ENCODE results near the gene NDFIP2.

The NDFIP2 gene

GRCh38 chr13:79582896-79583295 lies 101.9 kb downstream of the NDFIP2 start:
- Histone ChIP-seq H3K27me3 (ENCODE audit: control insufficient read depth in 3 of 3, insufficient read depth in 3 of 3, low read depth in 1 of 3, low read length in 3 of 3) (no peaks in the 10 kb centered on the region), H3K9me3 (replicated peaks in 1 of 2; ENCODE audit: control insufficient read depth in 2 of 2, insufficient read depth in 1 of 2, low read depth in 1 of 2, low read length in 2 of 2) (peaks cover 1 to 10% of the 10 kb centered on the region in 2 donors), H3K4ac (ENCODE audit: low read length) (no peak overlapping the region), H3K4me3 (ENCODE audit: low read length in 2 of 2) (no peak overlapping the region), H3K36me3 (replicated peaks in 1 of 2; ENCODE audit: control insufficient read depth in 2 of 2, insufficient read depth in 2 of 2, low read length in 2 of 2) (no peaks in the 10 kb centered on the region), H4K8ac (ENCODE audit: low read depth, low read length) (no peak overlapping the region), H3K79me1 (ENCODE audit: low read depth, low read length) (no peaks in the 10 kb centered on the region), H3K14ac (ENCODE audit: low read length) (no peak overlapping the region), H2AK5ac (ENCODE audit: low read depth, low read length) (no peak overlapping the region), H3K23ac (ENCODE audit: low read depth, low read length, poor library complexity) (no peak overlapping the region), H2AFZ (ENCODE audit: low read length) (no peak overlapping the region), H2BK120ac (ENCODE audit: low read depth, low read length) (no peak overlapping the region), H3K18ac (ENCODE audit: low read length) (no peak overlapping the region), H3K4me1 (ENCODE audit: control insufficient read depth in 2 of 2, insufficient read depth in 1 of 2, low read depth in 1 of 2, low read length in 2 of 2) (peaks cover 0 to 2% of the 10 kb centered on the region in 2 donors), H2BK15ac (ENCODE audit: low read length) (no peak overlapping the region), H3K9ac (ENCODE audit: low read depth, low read length, poor library complexity) (no peak overlapping the region), H2BK12ac (ENCODE audit: low read length) (no peak overlapping the region), H3K4me2 (ENCODE audit: insufficient read depth, low read length, poor library complexity, severe bottlenecking) (no peak overlapping the region), H3K27ac (replicated peaks; ENCODE audit: low read length) (no peak overlapping the region), H4K91ac (ENCODE audit: low read depth, low read length, poor library complexity) (no peak overlapping the region), H2BK5ac (ENCODE audit: low read length) (no peak overlapping the region)
- no CpG with 5 or more reads among the region's 1 CpG for WGBS, 2 donors (ENCODE audit: extremely low coverage in 2 of 2, insufficient read length in 2 of 2, insufficient replicate concordance in 1 of 2)
- DNase-seq (ENCODE audit: low spot score) = no peak

GRCh38 chr13:79585033-79585432 lies 104.1 kb downstream of the NDFIP2 start:
- Histone ChIP-seq H2BK15ac (ENCODE audit: low read length) (no peak overlapping the region), H4K91ac (ENCODE audit: low read depth, low read length, poor library complexity) (no peak overlapping the region), H3K14ac (ENCODE audit: low read length) (no peak overlapping the region), H3K23ac (ENCODE audit: low read depth, low read length, poor library complexity) (no peak overlapping the region), H2BK5ac (ENCODE audit: low read length) (no peak overlapping the region), H3K18ac (ENCODE audit: low read length) (no peak overlapping the region), H3K4me3 (ENCODE audit: low read length in 2 of 2) (no peak overlapping the region), H2BK12ac (ENCODE audit: low read length) (no peak overlapping the region), H3K27ac (replicated peaks; ENCODE audit: low read length) (no peak overlapping the region), H3K36me3 (replicated peaks in 1 of 2; ENCODE audit: control insufficient read depth in 2 of 2, insufficient read depth in 2 of 2, low read length in 2 of 2) (no peaks in the 10 kb centered on the region), H4K8ac (ENCODE audit: low read depth, low read length) (no peak overlapping the region), H3K79me1 (ENCODE audit: low read depth, low read length) (no peaks in the 10 kb centered on the region), H2BK120ac (ENCODE audit: low read depth, low read length) (no peak overlapping the region), H3K9me3 (replicated peaks in 1 of 2; ENCODE audit: control insufficient read depth in 2 of 2, insufficient read depth in 1 of 2, low read depth in 1 of 2, low read length in 2 of 2) (peaks cover 1 to 10% of the 10 kb centered on the region in 2 donors), H2AK5ac (ENCODE audit: low read depth, low read length) (no peak overlapping the region), H3K27me3 (ENCODE audit: control insufficient read depth in 3 of 3, insufficient read depth in 3 of 3, low read depth in 1 of 3, low read length in 3 of 3) (no peaks in the 10 kb centered on the region), H3K9ac (ENCODE audit: low read depth, low read length, poor library complexity) (no peak overlapping the region), H3K4me1 (ENCODE audit: control insufficient read depth in 2 of 2, insufficient read depth in 1 of 2, low read depth in 1 of 2, low read length in 2 of 2) (peaks cover 0 to 2% of the 10 kb centered on the region in 2 donors), H3K4ac (ENCODE audit: low read length) (no peak overlapping the region), H2AFZ (ENCODE audit: low read length) (no peak overlapping the region), H3K4me2 (ENCODE audit: insufficient read depth, low read length, poor library complexity, severe bottlenecking) (no peak overlapping the region)
- no CpG with 5 or more reads among the region's 1 CpG for WGBS, 2 donors (ENCODE audit: extremely low coverage in 2 of 2, insufficient read length in 2 of 2, insufficient replicate concordance in 1 of 2)
- no peak for DNase-seq (ENCODE audit: low spot score)

- Histone ChIP-seq H3K9ac (ENCODE audit: low read depth, low read length, poor library complexity) (no peak overlapping the region), H3K23ac (ENCODE audit: low read depth, low read length, poor library complexity) (no peak overlapping the region), H3K4me2 (ENCODE audit: insufficient read depth, low read length, poor library complexity, severe bottlenecking) (no peak overlapping the region), H4K91ac (ENCODE audit: low read depth, low read length, poor library complexity) (no peak overlapping the region), H3K14ac (ENCODE audit: low read length) (no peak overlapping the region), H2BK5ac (ENCODE audit: low read length) (no peak overlapping the region), H3K27me3 (ENCODE audit: control insufficient read depth in 3 of 3, insufficient read depth in 3 of 3, low read depth in 1 of 3, low read length in 3 of 3) (no peaks in the 10 kb centered on the region), H3K79me1 (ENCODE audit: low read depth, low read length) (no peaks in the 10 kb centered on the region), H2BK12ac (ENCODE audit: low read length) (no peak overlapping the region), H3K4me3 (ENCODE audit: low read length in 2 of 2) (no peak overlapping the region), H3K4me1 (ENCODE audit: control insufficient read depth in 2 of 2, insufficient read depth in 1 of 2, low read depth in 1 of 2, low read length in 2 of 2) (no peaks in the 10 kb centered on the region), H2AFZ (ENCODE audit: low read length) (no peak overlapping the region), H3K36me3 (replicated peaks in 1 of 2; ENCODE audit: control insufficient read depth in 2 of 2, insufficient read depth in 2 of 2, low read length in 2 of 2) (no peaks in the 10 kb centered on the region), H3K27ac (replicated peaks; ENCODE audit: low read length) (no peak overlapping the region), H3K4ac (ENCODE audit: low read length) (no peak overlapping the region), H2BK120ac (ENCODE audit: low read depth, low read length) (no peak overlapping the region), H3K18ac (ENCODE audit: low read length) (no peak overlapping the region), H4K8ac (ENCODE audit: low read depth, low read length) (no peak overlapping the region), H3K9me3 (replicated peaks in 1 of 2; ENCODE audit: control insufficient read depth in 2 of 2, insufficient read depth in 1 of 2, low read depth in 1 of 2, low read length in 2 of 2) (peaks cover 1 to 3% of the 10 kb centered on the region in 2 donors), H2AK5ac (ENCODE audit: low read depth, low read length) (no peak overlapping the region), H2BK15ac (ENCODE audit: low read length) (no peak overlapping the region)
- DNase-seq (ENCODE audit: low spot score) = no peak
- no CpG with 5 or more reads among the region's 7 CpGs for WGBS, 2 donors (ENCODE audit: extremely low coverage in 2 of 2, insufficient read length in 2 of 2, insufficient replicate concordance in 1 of 2)
Observed at GRCh38 chr13:79589603-79590393, 108.8 kb downstream of the NDFIP2 start.

- no peak overlapping the region for H3K14ac ChIP-seq (ENCODE audit: low read length)
- no peak overlapping the region for H4K8ac ChIP-seq (ENCODE audit: low read depth, low read length)
- no peak overlapping the region for H3K23ac ChIP-seq (ENCODE audit: low read depth, low read length, poor library complexity)
- no peak overlapping the region for H2BK15ac ChIP-seq (ENCODE audit: low read length)
- no peak overlapping the region for H3K4me2 ChIP-seq (ENCODE audit: insufficient read depth, low read length, poor library complexity, severe bottlenecking)
- H2BK5ac ChIP-seq (ENCODE audit: low read length) = no peak overlapping the region
- H3K4me1 ChIP-seq (ENCODE audit: control insufficient read depth in 2 of 2, insufficient read depth in 1 of 2, low read depth in 1 of 2, low read length in 2 of 2) = no peaks in the 10 kb centered on the region
- no peaks in the 10 kb centered on the region for H3K79me1 ChIP-seq (ENCODE audit: low read depth, low read length)
- no peak for DNase-seq (ENCODE audit: low spot score)
- no peak overlapping the region for H2AK5ac ChIP-seq (ENCODE audit: low read depth, low read length)
- no peak overlapping the region for H2BK12ac ChIP-seq (ENCODE audit: low read length)
- no peak overlapping the region for H3K4ac ChIP-seq (ENCODE audit: low read length)
- H3K9ac ChIP-seq (ENCODE audit: low read depth, low read length, poor library complexity) = no peak overlapping the region
- H3K9me3 ChIP-seq (replicated peaks in 1 of 2; ENCODE audit: control insufficient read depth in 2 of 2, insufficient read depth in 1 of 2, low read depth in 1 of 2, low read length in 2 of 2) = peaks cover 0 to 1% of the 10 kb centered on the region in 2 donors
- H3K36me3 ChIP-seq (replicated peaks in 1 of 2; ENCODE audit: control insufficient read depth in 2 of 2, insufficient read depth in 2 of 2, low read length in 2 of 2) = no peaks in the 10 kb centered on the region
- H3K27ac ChIP-seq (replicated peaks; ENCODE audit: low read length) = no peak overlapping the region
- H3K18ac ChIP-seq (ENCODE audit: low read length) = no peak overlapping the region
- H3K27me3 ChIP-seq (ENCODE audit: control insufficient read depth in 3 of 3, insufficient read depth in 3 of 3, low read depth in 1 of 3, low read length in 3 of 3) = no peaks in the 10 kb centered on the region
- no peak overlapping the region for H2AFZ ChIP-seq (ENCODE audit: low read length)
- no peak overlapping the region for H2BK120ac ChIP-seq (ENCODE audit: low read depth, low read length)
- H4K91ac ChIP-seq (ENCODE audit: low read depth, low read length, poor library complexity) = no peak overlapping the region
- H3K4me3 ChIP-seq (ENCODE audit: low read length in 2 of 2) = no peak overlapping the region
Observed at GRCh38 chr13:79590394-79590676, 109.4 kb downstream of the NDFIP2 start.
